H1 (cell line): ENCODE results near the gene SMTNL2. TPM values are rescaled to one million over a fixed set of nuclear protein-coding genes. Genes with fewer than 3 reads are reported as not detected.
A peak's percentile ranks its signal among the peaks of the same experiment; 100 is the strongest.

Experiments
- ATF2 ChIP-seq: IDR thresholded peaks from 2 replicates; pipeline ENCODE4 v1.6.1; 2012; ENCODE audit warnings: low read length, inconsistent platforms
- BACH1 ChIP-seq: IDR thresholded peaks from 2 replicates; pipeline ENCODE4 v1.6.1; 2012; ENCODE audit warnings: low read length, improper control_type of control experiment
- BCL11A ChIP-seq, 2 experiments: IDR thresholded peaks; one replicate each; pipeline ENCODE4 v1.6.1; 2011; ENCODE audit warnings: low read depth in 2 of 2, low read length in 2 of 2, mild to moderate bottlenecking in 2 of 2
- BRCA1 ChIP-seq: IDR thresholded peaks from 2 replicates; pipeline ENCODE4 v1.6.1; 2012; ENCODE audit warnings: low read depth, low read length, improper control_type of control experiment
- CEBPB ChIP-seq: IDR thresholded peaks from 2 replicates; pipeline ENCODE4 v1.6.1; 2012; ENCODE audit warnings: low read depth, low read length
- CHD2 ChIP-seq: IDR thresholded peaks from 2 replicates; pipeline ENCODE4 v1.6.1; 2012; ENCODE audit warnings: low read length, improper control_type of control experiment
- CTBP2 ChIP-seq: IDR thresholded peaks from 2 replicates; pipeline ENCODE4 v1.7.0; 2011; ENCODE audit warnings: borderline replicate concordance, mild to moderate bottlenecking, moderate library complexity, mixed read lengths, low read length; ENCODE audit not compliant: insufficient read depth, insufficient read length
- GABPA ChIP-seq: IDR thresholded peaks from 2 replicates; pipeline ENCODE4 v1.6.1; 2011; ENCODE audit warnings: mild to moderate bottlenecking, low read length, moderate library complexity, borderline replicate concordance; ENCODE audit not compliant: insufficient read depth
- GTF2F1 ChIP-seq: IDR thresholded peaks from 2 replicates; pipeline ENCODE4 v1.6.1; 2012; ENCODE audit warnings: low read depth, low read length, improper control_type of control experiment, borderline replicate concordance
- HDAC2 ChIP-seq, 2 experiments: fragments of 300-600 bp in 1 of 2; sonication (generic) in 1 of 2; IDR thresholded peaks; 2 replicates each; pipeline ENCODE4 v1.6.1; 2011 to 2012; ENCODE audit warnings: low read depth in 2 of 2, low read length in 2 of 2, mild to moderate bottlenecking in 2 of 2, moderate library complexity in 2 of 2, borderline replicate concordance in 1 of 2, inconsistent platforms in 1 of 2
- HDAC6 ChIP-seq: IDR thresholded peaks from one replicate; pipeline ENCODE4 v1.7.1; 2012; ENCODE audit warnings: low read depth, mild to moderate bottlenecking, inconsistent platforms, low read length, moderate library complexity
- JUND ChIP-seq: IDR thresholded peaks from 2 replicates; pipeline ENCODE4 v1.6.1; 2011; ENCODE audit warnings: mild to moderate bottlenecking, improper control_type of control experiment, low read length
- KDM1A ChIP-seq: fragments of 200-600, 300-600 bp; sonication (generic); IDR thresholded peaks from 2 replicates; pipeline ENCODE4 v1.7.1; 2016; ENCODE audit warnings: mild to moderate bottlenecking, low read length, borderline replicate concordance
- POLR2A ChIP-seq, 2 experiments: IDR thresholded peaks; 1 replicate in 1 of 2; 2 replicates in 1 of 2; pipeline ENCODE4 v1.6.1; 2011; ENCODE audit warnings: low read depth in 2 of 2, low read length in 2 of 2, mild to moderate bottlenecking in 2 of 2; ENCODE audit errors: control extremely low read depth in 1 of 2
- RNF2 ChIP-seq: fragments of 200-900, 300-1000 bp; sonication (generic); IDR thresholded peaks from 2 replicates; pipeline ENCODE4 v1.7.1; 2016; ENCODE audit warnings: borderline replicate concordance, low read depth, mild to moderate bottlenecking, antibody characterized with exemption, low read length; ENCODE audit not compliant: poor library complexity, severe bottlenecking; ENCODE audit errors: missing control alignments
- RXRA ChIP-seq: IDR thresholded peaks from 2 replicates; pipeline ENCODE4 v1.6.1; 2011; ENCODE audit warnings: low read depth, mild to moderate bottlenecking, low read length, moderate library complexity; ENCODE audit not compliant: insufficient read depth
- SAP30 ChIP-seq: fragments of 300-600 bp; sonication (generic); IDR thresholded peaks from 2 replicates; pipeline ENCODE4 v1.7.1; 2012; ENCODE audit warnings: low read length, moderate library complexity, mild to moderate bottlenecking, inconsistent platforms; ENCODE audit not compliant: insufficient read depth, insufficient replicate concordance
- SIRT6 ChIP-seq: IDR thresholded peaks from one replicate; pipeline ENCODE4 v1.7.1; 2012; ENCODE audit warnings: low read length, inconsistent platforms
- SIX5 ChIP-seq: IDR thresholded peaks from 2 replicates; pipeline ENCODE4 v1.6.1; 2011; ENCODE audit warnings: mild to moderate bottlenecking, low read depth, low read length
- SP2 ChIP-seq: IDR thresholded peaks from 2 replicates; pipeline ENCODE4 v1.6.1; 2012; ENCODE audit warnings: mild to moderate bottlenecking, low read length, inconsistent platforms
- SUZ12 ChIP-seq: fragments of 200-600 bp; sonication (generic); IDR thresholded peaks from 2 replicates; pipeline ENCODE4 v1.6.1; 2012; ENCODE audit warnings: mild to moderate bottlenecking, inconsistent platforms, low read length, moderate library complexity, mixed read lengths
- TBP ChIP-seq: IDR thresholded peaks from 2 replicates; pipeline ENCODE4 v1.6.1; 2011; ENCODE audit warnings: low read depth, low read length, improper control_type of control experiment
- polyA plus RNA-seq, 7 experiments: library from polyadenylated mRNA; depleted of rRNA in 3 of 7; stranded (reverse) in 5 of 7; unstranded in 2 of 7; fragments of >200 nt in 5 of 7; fragments of 200-250 nt in 2 of 7; gene quantifications; 1 replicate in 5 of 7; 2 replicates in 1 of 7; 4 replicates in 1 of 7; pipeline versions ENCODE4 v1.2.1 to v1.2.3, GENCODE V29; 2011 to 2013; ENCODE audit warnings: missing spikeins in 2 of 7, mixed read lengths in 2 of 7
- total RNA-seq: library from RNA; stranded (reverse); fragmentation: NEBNext Ultra II Directional; extraction: Animal tissue kit (Norgen Biotek cat#: 25700); gene quantifications from 2 replicates; pipeline ENCODE4 v1.2.1, GENCODE V29; 2021
- TF ChIP-seq, protein P1 (sequence below): IDR thresholded peaks from 2 replicates; pipeline ENCODE4 v1.6.1; 2011; ENCODE audit warnings: low read depth, mild to moderate bottlenecking, low read length; ENCODE audit not compliant: insufficient read depth

SMTNL2 gene
- total and polyA plus RNA-seq, 2 of the 8 experiments (the other 6 are each of a cell fraction or from before 2014, with no cell fraction given): 3.6 to 4.5 TPM

GRCh38 chr17:4576729-4577322, 7.5 kb upstream of the SMTNL2 start (continued):
- no peak for TF ChIP-seq BCL11A (IDR thresholded peaks at IDR 0.05; ENCODE audit: low read depth in 2 of 2, low read length in 2 of 2)
- TF ChIP-seq CHD2: 0 out of 2 replicates have a peak, but pooled peaks have one; percentile 6
- no peak for TF ChIP-seq GTF2F1
- no peak for TF ChIP-seq GABPA
- no peak for TF ChIP-seq ATF2
- 0 out of 2 replicates have a peak, but pooled peaks have one; percentile 53 for TF ChIP-seq RXRA
- no peak for TF ChIP-seq POLR2A (IDR thresholded peaks at IDR 0.05; ENCODE audit: control extremely low read depth in 1 of 2, low read depth in 2 of 2, low read length in 2 of 2)
- TF ChIP-seq RNF2: no peak
- TF ChIP-seq CEBPB: no peak
- no peak for TF ChIP-seq SAP30
- TF ChIP-seq HDAC2 (IDR thresholded peaks at IDR 0.05; ENCODE audit: borderline replicate concordance in 1 of 2, low read depth in 2 of 2, low read length in 2 of 2): 0 out of 4 replicates have a peak, but pooled peaks of 1 of the 2 experiments have one; percentile 64
- no peak for TF ChIP-seq JUND
- no peak for TF ChIP-seq SP2
- TF ChIP-seq HDAC6: no peak
- no peak for TF ChIP-seq BACH1
- peak; percentile 46; the same call in 1 of the 2 replicates for TF ChIP-seq TBP
- TF ChIP-seq SIX5: no peak
- TF ChIP-seq SIRT6: no peak
- no peak for TF ChIP-seq SUZ12
- TF ChIP-seq KDM1A: no peak
- no peak for TF ChIP-seq CTBP2
- TF ChIP-seq BRCA1: no peak
- TF ChIP-seq, protein P1, sequence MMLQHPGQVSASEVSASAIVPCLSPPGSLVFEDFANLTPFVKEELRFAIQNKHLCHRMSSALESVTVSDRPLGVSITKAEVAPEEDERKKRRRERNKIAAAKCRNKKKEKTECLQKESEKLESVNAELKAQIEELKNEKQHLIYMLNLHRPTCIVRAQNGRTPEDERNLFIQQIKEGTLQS: no peak
